PFSK-1 (cell line): ENCODE data around the gene PSMD10.

Source experiments
- FOXP2 ChIP-seq: optimal IDR thresholded peaks from 2 replicates; pipeline ENCODE3; 2011; ENCODE audit warnings: borderline replicate concordance, control low read depth, inconsistent platforms; ENCODE audit not compliant: insufficient read depth; ENCODE audit errors: extremely low read length, extremely low read depth
- TF ChIP-seq, protein P1 (sequence below), 2 experiments: IDR thresholded peaks; 2 replicates each; pipeline versions ENCODE4 v1.6.1 to v1.8.0; 2011 to 2012; ENCODE audit warnings: low read depth in 2 of 2, low read length in 2 of 2, control low read depth in 1 of 2, inconsistent platforms in 1 of 2, mild to moderate bottlenecking in 1 of 2, moderate library complexity in 1 of 2; ENCODE audit not compliant: insufficient read depth in 1 of 2

DNA sequence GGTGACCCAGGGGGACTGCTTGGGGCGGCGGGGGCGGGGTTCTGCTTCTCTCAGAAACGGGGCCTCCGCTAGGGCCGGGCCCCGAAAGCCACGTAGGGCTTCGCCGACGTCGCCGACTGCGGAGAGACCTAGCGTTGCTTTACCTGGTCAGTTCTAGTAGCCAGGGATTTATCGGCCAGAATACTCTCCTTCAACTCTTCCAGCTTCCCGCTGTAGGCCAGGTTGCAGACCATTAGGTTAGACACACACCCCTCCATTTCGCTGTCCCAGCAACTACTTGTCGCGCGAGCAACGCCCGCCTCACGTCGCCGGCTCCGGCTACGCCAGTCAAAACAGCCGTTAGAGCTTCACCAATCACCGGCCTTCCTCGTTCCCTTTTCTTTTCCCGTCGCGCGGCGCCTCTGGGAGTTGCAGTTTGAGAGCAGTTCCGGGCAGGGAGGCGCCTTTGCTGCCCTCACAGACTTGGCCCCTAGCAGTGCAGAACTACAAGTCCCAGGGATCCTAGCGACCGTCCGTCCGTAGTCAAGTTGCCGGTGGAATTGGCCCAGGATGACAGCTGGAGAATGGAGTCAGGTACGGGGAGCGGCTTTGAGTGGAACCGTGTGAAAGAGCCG lies at the start of gene PSMD10, which contains the start of gene ATG4A:
- no peak for TF ChIP-seq FOXP2
- TF ChIP-seq, protein P1, sequence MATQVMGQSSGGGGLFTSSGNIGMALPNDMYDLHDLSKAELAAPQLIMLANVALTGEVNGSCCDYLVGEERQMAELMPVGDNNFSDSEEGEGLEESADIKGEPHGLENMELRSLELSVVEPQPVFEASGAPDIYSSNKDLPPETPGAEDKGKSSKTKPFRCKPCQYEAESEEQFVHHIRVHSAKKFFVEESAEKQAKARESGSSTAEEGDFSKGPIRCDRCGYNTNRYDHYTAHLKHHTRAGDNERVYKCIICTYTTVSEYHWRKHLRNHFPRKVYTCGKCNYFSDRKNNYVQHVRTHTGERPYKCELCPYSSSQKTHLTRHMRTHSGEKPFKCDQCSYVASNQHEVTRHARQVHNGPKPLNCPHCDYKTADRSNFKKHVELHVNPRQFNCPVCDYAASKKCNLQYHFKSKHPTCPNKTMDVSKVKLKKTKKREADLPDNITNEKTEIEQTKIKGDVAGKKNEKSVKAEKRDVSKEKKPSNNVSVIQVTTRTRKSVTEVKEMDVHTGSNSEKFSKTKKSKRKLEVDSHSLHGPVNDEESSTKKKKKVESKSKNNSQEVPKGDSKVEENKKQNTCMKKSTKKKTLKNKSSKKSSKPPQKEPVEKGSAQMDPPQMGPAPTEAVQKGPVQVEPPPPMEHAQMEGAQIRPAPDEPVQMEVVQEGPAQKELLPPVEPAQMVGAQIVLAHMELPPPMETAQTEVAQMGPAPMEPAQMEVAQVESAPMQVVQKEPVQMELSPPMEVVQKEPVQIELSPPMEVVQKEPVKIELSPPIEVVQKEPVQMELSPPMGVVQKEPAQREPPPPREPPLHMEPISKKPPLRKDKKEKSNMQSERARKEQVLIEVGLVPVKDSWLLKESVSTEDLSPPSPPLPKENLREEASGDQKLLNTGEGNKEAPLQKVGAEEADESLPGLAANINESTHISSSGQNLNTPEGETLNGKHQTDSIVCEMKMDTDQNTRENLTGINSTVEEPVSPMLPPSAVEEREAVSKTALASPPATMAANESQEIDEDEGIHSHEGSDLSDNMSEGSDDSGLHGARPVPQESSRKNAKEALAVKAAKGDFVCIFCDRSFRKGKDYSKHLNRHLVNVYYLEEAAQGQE (IDR thresholded peaks at IDR 0.05; ENCODE audit: insufficient read depth in 1 of 2, low read depth in 2 of 2, low read length in 2 of 2) = no peak
